ENCODE results near the gene CYRIA.

Gene CYRIA

DNA sequence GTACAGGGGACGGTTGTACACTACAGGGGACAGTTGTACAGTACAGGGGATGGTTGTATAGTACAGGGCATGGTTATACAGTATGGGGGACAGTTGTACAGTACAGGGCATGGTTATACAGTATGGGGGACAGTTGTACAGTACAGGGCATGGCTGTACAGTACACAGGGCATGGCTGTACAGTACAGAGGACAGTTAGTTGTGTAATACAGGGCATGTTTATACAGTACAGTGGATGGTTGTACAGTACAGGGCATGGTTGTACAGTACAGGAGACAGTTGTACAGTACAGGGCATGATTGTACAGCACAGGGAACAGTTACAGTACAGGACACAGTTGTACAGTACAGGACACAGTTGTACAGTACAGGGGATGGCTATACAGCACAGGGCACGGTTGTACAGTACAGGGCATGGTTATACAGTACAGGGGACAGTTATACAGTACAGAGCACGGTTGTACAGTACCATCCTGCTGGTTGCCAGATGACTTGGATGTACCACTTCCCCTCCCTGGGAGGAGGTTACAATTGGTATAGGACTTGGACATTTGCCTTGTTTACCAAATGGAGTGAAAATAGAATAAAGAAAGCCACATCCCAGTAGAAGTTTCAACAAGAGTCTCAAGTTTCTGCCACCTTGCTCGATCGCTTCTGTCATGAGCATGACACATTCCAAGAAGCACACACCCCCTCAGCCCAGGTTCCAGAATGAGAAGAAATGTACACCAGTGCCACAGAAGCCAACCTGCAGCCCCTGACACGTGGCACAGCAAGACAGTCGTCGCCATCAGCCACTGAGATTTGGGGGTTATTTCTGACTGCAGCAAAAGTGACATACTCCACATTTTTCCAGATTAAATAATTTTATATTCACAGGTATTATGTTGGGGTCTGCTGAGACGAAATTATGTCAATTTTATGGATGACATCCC lies 16.0 kb downstream of the CYRIA start:
- DNase-seq (ENCODE audit: low read depth), result no peak

DNA sequence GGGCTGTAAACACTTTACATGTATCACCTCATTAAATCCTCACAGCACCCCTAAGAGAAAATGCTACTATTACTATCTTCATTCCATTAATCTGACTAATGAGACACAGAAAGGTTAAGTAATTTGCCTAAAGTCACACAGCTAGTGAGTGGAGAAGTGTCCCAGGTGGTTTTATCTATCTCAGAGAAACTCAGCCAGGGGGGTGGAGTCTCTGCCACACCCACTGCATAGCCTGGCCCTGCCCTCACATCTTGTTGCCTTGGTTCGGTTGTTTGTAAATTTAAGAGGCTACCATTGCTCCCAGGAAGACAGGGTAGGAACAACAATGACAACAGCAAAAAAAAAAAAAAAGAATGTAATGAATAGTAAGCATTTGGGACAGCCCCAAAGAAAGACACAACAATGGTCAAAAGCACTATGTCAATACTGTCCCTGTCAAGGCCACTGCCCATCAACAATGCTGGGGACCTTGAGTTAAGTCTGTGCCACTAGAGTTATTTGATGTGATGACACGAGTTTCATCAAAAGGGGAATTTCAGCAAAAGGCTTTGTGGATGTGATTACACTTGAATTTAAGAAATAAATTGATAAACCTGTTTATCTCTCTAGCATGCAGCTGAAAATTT lies 17.5 kb downstream of the CYRIA start:
- DNase-seq (ENCODE audit: low read depth), result no peak

DNA sequence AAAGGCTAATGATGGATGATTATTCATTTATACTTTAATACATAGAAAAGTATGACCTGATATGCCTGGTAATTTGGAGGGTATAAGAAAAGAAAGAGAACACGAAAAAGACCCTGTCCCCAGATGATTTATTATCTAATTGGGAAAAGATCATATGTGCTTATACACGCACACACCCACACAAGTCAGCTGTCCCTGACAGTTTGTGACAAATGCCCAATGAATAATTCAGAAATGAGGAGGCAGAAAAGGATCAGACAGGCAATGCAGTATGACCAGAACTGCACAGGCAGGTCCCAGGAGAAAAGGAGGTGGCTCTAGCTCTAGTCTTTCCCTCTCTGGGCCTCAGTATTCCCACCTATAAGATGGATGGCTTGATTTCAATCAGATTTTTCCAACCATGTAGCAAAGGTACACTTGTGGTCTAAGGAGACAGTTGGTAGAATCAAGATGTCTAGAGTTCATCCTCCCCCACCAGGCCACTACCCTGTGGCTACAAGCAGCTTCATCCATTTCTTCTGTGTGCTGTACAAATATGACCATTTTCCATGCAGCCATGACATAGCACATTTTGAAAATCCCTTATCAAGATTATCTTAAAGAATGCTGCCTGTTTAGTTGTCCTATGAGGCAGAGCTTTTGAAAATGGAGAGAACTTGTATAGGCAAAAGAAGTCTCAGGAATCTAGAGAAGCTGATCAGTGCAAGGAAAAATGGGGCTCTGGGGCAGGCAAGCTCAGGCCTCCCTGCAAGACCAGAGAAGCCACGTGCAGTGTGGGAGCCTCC lies 19.7 kb downstream of the CYRIA start:
- no peak for DNase-seq (ENCODE audit: low read depth)

DNA sequence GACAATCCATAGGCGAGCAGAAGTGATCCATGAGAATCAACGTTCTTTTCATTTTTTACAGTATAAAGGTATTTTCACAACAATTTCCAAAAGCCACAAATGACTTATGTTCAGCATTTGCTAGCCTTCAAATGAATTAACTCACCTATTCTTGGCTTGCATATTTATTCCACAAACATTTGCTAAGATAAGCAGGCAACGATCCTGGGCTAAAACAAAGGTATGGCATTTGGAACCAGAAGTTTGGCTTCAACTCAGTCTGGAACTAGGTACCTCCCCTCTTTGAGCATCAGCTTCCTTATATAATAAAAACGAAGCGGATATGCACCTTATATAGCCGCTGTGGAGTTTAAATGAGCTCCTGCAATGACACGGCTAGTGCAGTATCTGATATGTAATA lies 20.5 kb downstream of the CYRIA start:
- DNase-seq (ENCODE audit: low read depth), result no peak

DNA sequence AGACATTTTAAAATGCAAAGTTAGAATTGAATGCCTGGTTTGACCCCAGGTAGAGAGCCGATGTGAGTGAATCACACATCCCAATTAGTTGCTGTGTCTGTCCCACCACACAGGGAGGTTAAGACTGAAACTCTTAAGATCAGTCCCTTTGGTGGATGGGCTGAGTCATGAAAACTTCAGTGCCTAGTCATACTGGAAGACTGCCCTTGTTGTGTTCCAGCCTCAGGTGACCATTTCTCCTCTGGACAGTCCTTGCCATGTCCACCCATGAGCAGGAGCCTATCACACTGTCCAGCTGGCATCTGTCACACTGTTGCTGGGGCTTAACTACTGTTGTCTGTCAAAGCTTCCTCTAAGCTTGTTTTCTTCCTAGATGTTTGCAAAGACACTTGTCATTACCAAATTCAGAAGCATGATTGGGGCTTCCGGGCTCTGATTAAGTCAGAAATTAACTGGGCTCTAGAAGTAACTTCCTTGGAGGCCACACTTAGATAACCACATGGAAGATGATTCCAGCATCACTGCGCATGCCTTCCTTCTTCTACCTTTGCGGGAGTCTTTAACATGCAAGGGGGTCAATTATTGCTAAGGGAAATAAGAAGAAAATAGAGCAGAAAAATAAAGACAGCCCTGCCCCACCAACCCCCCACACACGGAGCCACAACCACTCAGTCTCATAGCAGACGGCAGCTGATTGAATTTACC lies 21.3 kb downstream of the CYRIA start:
- no peak for DNase-seq (ENCODE audit: low read depth)

DNA sequence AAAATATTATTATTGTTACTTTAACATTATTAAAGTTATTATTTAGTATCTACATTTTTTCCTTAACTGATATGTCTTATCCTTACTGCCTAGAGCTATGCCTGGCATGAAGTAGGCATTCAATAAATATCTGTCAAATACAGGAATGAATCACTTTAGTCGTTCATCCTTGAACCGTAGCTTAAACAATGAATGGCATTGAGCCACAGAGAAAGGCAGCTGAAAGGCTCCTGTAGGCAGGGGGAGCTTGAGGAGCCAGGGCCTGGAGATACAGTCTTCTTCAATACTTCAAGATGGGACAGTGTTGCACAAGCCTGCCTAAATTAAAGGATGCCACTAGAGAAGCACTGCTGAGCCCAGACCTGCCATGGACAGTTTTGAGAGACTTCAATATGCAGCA lies 22.5 kb downstream of the CYRIA start:
- no peak for DNase-seq (ENCODE audit: low read depth)

DNA sequence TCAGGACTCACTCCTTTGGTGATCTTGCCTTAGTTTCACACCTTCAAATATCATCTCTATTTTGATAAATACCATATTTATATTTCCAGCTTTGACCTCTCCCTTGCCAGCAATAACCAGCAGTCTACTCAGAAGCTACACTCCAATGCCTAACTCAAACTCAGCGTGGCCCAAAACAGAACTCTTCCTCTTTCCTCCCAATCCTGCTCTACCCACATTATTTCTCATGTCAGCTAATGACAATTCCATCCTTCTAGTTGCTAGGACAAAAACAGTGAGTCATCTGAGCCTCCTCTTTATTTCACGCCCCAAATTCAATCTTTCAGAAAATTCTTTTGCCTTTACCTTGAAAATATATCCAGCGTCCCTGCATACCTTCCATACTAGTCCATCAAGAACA lies 23.5 kb downstream of the CYRIA start:
- DNase-seq (ENCODE audit: low read depth), result no peak

DNA sequence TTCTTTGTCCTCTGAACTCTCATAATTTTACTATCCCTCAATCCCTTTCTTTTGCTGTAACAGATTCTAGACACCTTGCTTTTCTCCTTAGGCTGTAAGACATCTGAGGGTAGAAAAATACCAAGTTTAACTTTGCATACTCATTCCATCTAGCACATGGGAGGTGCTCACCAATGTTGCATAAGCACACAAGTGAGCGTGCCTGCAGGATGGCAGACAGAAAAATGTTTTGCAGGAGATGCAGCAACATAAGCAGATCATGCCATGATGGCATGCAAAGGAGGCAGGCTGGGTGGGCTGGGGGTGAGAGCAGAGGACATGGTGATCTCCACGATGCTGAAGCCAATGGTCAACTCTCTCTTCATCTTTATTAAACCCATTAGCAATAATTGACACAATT lies 24.1 kb downstream of the CYRIA start:
- DNase-seq (ENCODE audit: low read depth), result no peak

DNA sequence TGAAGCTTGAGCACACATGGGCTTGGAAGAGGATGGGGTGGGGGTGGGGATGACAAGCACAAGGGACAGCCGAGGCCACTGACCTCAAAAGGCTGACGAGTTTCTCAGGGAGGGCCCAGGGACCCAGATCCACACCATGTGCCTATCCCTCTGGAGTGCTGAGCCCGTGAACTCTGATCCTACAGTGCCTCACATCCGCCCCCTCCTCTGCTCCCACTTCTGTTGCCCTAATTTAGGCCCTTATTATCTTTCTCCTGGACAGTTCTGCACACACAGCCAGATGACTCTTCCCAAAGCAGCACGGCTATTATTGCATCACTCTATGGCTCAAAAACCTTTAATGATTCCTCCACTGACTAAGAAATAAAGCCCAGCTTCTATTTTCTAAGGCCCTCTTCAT lies 24.8 kb downstream of the CYRIA start:
- DNase-seq (ENCODE audit: low read depth), result no peak

DNA sequence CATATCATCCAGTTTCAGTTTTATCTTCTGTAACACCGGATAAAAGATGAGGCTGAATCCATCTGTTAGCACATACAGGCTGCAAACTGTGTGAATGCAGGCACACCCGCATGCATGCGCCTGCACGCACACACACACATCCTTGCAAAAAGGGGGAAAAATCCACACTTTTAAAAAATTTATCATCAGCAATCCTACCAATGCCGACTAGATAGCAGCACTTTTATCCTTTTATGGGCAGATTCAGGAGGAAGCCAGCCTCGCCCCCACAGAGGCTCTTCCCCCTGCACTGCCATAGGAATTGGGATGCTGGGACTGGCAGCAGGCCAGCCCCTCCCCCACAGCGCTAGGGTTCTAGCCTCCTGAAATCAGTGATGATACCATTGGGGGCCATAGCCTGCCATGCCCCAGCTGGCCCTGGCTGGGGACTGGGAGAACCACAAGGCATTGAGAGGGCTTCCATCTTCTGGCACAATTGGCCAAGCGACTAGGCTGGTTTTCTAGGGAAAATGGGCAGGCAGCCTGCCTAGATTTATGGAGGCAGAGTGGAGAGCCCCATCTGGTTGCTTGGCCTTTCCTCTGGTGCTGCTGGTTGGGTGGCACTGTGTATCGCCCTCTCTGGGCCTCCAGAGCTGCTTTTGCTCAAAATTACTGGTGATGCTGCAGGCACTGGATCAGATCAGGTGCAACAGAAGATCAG lies 25.5 kb downstream of the CYRIA start:
- DNase-seq (ENCODE audit: low read depth), result no peak

DNA sequence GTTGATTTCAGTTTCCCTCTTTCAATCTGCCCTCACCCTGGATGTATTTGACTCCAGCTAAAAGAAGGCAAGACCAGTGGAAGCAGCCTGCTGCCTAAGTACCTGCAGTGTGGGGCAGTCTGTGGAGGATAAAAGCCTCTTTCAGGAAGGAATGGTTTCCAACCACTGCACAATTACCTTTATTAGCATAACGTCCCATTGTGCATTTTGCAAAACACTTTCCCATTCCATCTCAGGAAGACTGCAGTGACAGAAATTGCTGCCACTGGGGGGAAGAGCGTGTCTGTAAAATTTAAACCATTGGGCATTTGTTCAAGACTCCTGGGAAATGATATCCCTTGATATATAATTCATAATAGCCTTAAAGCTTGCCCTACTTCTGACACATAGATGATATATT lies 26.2 kb downstream of the CYRIA start:
- no peak for DNase-seq (ENCODE audit: low read depth)

DNA sequence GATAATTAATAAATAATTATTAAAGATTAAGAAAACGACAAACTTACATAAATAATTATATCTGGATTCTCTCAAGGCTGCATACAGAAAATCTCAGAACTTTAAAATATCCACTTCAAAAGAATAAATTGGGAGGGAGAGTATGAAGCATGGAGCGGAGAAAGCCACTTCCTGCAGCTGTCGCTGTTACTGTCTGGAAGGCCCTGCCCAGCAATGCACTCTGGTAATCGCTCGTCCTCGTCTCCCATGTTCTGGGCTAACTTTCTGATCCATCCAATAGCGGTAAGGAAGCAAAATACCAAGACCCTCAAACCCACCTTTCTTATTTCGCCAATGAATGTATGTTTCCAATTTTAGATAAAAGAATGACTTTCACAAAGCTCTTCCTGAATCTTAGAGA lies 26.7 kb downstream of the CYRIA start:
- DNase-seq (ENCODE audit: low read depth), result no peak

DNA sequence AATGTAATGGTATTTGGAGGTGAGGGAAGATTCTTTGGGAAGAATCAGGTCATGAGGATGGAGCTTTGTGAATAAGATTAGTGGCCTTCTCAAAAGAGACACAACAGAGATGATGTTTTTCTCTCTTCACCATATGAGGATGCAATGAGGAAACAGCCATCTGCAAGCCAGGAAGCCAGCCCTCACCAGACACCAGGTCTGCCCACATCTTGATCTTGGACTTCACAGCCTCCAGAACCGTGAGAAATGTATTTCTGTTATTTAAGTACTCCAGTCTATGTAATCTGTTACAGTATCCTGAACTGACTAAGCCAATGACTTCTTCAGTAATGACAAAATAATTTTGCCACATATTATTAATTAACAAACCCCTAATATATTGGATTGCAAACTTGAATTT lies 28.3 kb downstream of the CYRIA start:
- no peak for DNase-seq (ENCODE audit: low read depth)

DNA sequence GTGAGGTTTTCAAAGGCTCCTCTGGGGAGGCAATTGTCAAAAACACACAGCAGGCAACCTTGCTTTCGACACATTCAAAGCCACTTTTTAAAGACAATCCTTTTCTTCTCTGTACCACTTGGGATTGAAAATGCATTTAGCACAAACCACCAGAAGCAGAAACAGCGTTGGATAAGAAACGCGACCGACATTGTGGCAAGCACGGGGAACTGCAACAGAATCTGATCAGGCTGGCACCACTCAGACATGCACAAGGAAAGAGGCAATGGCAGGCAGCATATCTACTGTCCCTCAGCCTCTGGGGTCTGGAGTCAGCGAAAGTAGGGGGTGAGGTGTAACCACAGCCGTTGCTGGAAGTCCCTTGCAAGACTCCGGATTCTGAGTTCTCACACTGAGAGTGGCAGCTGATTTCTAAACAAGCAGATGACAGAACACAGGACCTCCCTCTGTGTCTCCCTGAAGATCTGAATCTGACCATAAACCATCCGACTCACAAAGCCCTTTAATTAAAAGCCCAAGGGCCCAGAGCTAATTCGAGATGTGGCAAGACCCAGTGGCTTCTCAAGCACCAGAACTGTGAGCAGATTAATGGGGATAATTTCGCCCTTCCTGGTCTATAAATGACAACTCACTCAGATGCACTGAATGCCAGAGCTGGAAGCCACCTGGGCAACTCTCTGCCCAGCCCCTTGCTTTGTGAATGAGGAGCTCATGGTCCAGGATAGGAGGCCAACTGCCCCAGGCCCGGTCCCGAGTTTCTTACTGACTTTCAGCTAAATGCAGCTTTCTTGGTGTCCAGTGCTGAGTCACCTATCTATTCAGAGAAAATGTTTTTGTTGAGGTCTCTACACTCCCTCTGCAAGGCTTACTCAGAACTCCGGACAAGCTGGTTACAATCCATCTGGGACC lies 29.6 kb downstream of the CYRIA start:
- DNase-seq (ENCODE audit: low read depth), result no peak

DNA sequence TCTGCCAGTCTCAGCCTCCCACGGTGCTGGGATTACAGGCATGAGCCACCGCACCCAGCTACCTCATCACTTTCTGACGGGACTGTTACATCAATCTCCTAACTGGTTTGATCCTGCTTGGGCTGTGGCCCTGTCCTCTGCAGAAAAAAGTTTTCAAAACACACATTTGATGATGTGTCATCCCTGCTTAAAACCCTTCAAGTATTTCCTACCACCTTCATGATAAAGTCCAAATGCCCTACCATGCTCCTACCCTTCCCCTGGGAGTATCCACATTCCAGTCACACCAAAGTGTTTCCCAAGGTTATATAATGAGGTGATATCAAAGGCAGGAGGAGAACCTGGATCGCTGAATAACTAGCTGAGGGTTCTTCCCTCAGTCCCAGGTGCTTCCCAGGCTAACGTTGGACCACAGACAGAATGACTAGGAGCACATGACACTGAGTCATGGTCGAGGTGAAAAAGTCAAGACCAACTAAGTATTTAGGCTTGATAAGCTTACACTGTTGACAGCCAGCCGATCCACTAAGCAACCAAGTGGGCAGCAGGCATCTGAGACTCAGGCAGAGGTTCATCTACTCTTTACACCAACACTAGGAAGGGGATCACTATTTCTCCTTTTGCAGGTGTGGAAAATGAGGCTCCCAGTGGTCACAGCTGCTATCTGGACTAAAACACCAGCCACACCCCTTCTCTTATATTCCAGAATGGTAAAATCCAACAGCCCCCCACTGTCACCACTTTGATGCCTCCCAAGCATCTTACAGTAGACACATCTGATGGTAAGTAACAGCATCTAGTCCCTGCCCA lies 31.8 kb downstream of the CYRIA start:
- DNase-seq (ENCODE audit: low read depth), result no peak

DNA sequence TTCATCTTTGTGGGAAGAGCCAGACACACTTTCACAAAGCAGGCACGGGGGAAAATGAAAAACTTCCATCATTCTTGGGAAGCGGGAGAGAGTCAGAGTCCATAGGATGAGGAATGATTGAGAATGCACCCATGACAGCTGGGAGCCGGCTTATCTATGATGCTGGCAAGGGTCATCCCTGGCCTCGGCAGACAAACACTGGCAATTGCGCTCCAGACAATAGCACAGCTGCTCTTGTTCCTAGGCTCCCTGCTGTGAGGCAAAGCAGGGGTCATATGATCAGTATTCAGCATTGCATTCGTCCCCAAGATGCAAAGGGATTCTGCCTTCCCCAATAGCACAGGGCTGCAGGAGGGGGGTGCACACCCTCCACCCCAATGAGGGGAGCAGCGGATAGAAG lies 33.0 kb downstream of the CYRIA start:
- no peak for DNase-seq (ENCODE audit: low read depth)

DNA sequence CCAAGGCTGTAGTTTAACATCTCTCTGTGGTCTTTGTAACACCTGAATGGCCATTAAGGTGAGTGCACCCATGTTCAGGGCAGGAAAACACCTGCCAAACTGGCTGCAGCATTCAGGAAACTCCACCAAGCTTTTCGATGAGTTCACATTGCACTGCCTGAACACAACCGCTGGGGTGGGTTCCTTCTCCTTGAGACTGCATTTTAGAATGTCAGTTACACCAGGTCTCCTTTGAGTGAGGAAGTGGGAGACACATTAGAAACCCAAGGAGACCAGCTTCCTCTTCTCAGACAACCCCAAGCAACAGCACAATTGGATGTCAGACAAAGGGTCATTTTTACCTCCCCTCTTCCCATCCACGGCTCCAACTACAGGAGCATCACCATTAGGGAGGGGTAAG lies 35.2 kb downstream of the CYRIA start:
- no peak for DNase-seq (ENCODE audit: low read depth)

DNA sequence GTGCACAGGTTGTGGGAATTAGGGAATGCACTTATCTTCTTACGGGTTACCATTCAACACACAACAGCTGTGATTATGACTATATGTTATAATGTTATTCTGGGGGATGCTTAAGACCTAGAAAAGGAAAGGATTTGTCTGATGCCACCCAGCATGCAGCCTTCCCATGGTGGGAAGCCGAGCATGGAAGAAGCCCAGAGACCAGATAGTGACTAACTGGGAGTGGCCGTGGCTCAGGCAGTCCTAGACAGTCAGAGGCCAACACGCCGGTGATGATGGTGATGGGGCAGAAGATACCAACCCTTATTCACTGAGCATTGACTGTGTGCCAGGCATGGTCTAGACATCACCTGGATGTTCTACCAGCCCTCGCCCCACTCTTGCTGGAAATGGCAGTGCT lies 35.9 kb downstream of the CYRIA start:
- no peak for DNase-seq (ENCODE audit: low read depth)

DNA sequence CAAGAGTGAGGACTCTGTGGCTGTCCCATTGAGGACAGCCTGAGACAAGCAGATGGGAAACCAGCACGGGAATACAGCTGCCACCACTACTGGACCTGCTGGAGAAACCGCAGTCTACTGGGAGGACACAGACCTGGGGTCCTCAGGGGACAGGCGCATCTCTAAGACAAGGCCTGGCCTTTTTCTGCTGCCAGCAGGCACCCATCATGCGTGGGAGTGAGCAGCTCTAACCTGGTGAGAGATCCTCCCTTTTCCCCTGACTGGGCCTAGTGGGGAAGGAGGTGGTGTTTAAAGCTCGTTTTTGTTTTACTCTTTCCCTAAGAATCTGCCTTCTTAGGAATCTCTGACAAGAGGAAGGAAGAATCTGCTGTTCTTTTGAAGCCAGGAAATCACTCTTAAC lies 36.6 kb downstream of the CYRIA start:
- no peak for DNase-seq (ENCODE audit: low read depth)

DNA sequence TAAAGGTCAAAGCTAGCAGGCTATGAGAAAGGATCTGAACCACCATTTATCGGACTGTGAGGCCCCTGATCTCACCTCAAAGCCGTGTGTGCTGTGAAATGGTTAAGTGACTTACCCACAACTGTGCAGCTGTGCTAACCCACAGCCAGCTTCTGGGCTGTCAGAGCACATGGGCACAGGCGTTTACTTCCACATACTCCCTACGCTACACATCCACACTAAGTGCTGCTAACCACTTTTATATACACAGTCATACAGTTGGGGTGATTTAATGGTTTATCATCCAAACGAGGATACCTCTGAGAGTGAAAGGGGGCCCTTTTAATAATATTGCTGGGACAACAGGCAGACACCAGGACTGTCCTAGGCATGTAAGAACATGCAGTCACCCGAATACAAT lies 37.3 kb downstream of the CYRIA start:
- DNase-seq (ENCODE audit: low read depth), result no peak

All from activated T-helper 1 cell treated with Interleukin-2 at 50 U/mL for 16 hours (primary cell).